IPS-18c (cell line): ENCODE data around the gene GRID2.
"Not testable (repeated sequence)": the region's sequence is repeated elsewhere in the genome, so short reads cannot be mapped to it uniquely, and the experiment has no call there.

Source experiments
- H3K4me3 ChIP-seq: 2 replicates; pipeline ENCODE4 v1.7.0; 2013; ENCODE audit warnings: low read depth, mild to moderate bottlenecking, low read length, moderate library complexity; ENCODE audit not compliant: insufficient read depth
- H3K9me3 ChIP-seq: one replicate; pipeline ENCODE4 v1.6.1; 2013; ENCODE audit warnings: mild to moderate bottlenecking, low read length, moderate library complexity; ENCODE audit not compliant: control insufficient read depth, insufficient read depth

Gene GRID2

GRCh38 chr4:93203708-93204107, 899.9 kb downstream of the GRID2 start:
- Histone ChIP-seq H3K4me3 (no peak overlapping the region), H3K9me3 (no peaks in the 10 kb centered on the region)

DNA sequence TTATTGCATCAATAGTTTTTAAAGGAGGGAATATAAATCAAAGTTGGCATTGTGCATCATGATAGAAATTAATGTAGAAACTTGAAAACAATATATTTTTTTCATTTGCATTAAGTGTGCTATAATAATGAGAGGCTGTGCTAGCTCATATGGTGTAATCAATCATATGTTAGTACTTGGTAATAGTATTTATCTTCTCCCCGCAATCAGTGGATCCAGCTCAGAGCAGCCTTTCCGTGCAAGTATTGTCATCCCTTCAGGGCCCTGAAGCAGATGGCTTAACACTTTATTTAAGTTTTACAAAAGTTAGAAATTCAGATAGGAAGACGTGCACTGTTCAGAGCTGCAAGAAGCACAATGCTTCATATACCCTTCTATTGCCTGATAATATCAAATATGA, 908.5 kb downstream of the GRID2 start:
- H3K9me3 ChIP-seq = no peaks in the 10 kb centered on the region
- H3K4me3 ChIP-seq = no peak overlapping the region

- H3K9me3 ChIP-seq = no peaks in the 10 kb centered on the region
- H3K4me3 ChIP-seq = no peak overlapping the region
These were observed 912.9 kb downstream of the GRID2 start for GRCh38 chr4:93216646-93217045.

GRCh38 chr4:93217431-93217830, 913.7 kb downstream of the GRID2 start:
- Histone ChIP-seq H3K9me3 (no peaks in the 10 kb centered on the region), H3K4me3 (no peak overlapping the region)

GRCh38 chr4:93221771-93222170, 918.0 kb downstream of the GRID2 start:
- H3K4me3 ChIP-seq = no peak overlapping the region
- no peaks in the 10 kb centered on the region for H3K9me3 ChIP-seq

DNA sequence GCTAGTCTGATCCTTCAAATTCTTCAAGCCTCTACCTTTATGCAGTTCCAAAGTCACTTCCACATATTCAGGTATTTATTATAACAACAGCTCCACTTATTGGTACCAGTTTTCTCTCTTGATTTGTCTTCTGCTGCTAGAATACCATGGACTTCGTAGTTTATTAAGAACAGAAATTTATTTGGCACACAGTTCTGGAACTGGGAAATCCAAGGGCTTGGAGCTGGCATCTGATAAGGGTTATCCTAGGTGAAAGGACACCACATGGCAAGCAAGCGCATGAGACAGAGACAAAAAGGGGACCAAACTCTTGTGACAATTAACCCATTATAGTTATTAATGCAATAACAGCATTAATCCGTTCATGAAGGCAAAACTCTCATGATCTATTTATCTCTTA, 924.3 kb downstream of the GRID2 start:
- H3K4me3 ChIP-seq = no peak overlapping the region
- no peaks in the 10 kb centered on the region for H3K9me3 ChIP-seq

DNA sequence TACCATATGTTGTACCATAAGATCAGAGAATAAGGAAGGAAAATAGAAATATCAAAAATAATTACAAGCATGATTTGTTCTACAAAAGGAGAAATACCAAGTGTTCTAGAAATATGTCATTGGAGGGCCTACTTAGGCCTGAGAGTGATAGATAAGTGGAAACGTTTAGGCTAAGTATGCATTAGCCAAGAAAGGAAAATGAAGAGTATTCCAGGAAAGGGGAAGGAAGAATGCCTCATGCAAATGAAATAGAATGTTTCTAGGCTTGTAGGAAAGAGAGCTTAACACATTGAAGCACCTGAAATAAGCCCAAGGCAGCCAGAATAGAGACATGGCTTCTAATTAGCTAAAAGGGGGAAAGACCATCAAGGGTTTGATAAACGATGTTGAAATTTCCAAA, 929.1 kb downstream of the GRID2 start:
- H3K4me3 ChIP-seq = no peak overlapping the region
- no peaks in the 10 kb centered on the region for H3K9me3 ChIP-seq

DNA sequence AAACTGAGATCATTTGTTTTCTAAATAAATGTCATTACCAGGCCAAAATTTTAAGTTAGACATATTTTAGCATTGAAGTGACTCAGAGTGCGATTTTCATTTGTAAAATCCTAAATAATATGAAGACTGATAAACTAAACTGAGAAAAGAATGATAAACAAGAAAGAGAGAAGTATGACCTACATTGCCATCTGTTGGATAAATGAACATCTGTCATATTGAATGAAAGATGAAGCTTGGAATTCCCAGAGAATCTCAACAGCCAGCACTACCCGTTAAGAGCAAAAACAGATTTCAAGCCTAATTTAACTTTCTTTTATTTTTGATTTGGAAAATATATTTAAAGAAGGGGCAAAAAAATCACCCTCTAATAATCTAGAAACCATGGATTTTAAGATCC, 933.8 kb downstream of the GRID2 start:
- H3K4me3 ChIP-seq = no peak overlapping the region
- no peaks in the 10 kb centered on the region for H3K9me3 ChIP-seq

DNA sequence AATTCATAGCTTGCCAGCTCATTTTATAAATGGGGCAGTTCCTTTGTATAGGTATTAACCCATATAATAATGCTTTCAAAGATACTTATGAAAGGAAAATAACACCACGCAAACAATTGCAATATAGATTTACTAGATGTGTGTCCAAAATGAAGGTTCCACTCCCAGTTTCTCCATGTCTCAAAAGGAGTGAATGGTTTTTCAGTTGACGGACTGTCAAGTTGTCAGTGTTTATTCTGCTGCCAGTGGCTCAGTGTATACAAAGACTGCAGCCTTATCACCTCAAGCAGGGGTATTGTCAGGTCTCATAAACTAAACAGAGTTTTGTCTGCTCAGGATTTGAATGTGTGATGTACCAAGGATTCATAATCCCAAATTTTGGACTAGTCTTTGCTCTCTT, 939.5 kb downstream of the GRID2 start:
- Histone ChIP-seq H3K9me3 (no peaks in the 10 kb centered on the region), H3K4me3 (no peak overlapping the region)

- no peaks in the 10 kb centered on the region for H3K9me3 ChIP-seq
- no peak overlapping the region for H3K4me3 ChIP-seq
These were observed 957.4 kb downstream of the GRID2 start for GRCh38 chr4:93261207-93261606.

GRCh38 chr4:93263166-93263565, 959.4 kb downstream of the GRID2 start:
- no peak overlapping the region for H3K4me3 ChIP-seq
- H3K9me3 ChIP-seq = no peaks in the 10 kb centered on the region

- no peaks in the 10 kb centered on the region for H3K9me3 ChIP-seq
These were observed 964.0 kb downstream of the GRID2 start for GRCh38 chr4:93267747-93268146.

DNA sequence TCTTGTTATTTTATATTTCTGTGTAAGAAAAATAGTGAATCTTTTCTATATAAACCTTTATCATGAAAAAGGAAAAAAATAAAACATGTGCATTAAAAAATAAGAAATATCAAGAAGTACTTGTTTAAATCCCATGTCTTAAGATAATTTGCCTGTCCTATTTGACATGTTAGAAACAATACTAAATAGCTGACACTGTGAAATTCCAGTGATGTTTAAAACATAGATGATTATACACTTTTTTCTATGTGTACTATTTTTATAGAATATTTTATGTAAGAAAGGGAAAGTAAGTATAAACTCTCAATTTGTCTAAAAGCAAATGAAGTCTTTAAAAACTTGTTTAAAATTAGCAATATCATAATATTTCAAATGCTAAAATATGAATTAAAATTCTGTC, 981.6 kb downstream of the GRID2 start:
- Histone ChIP-seq H3K9me3 (no peaks in the 10 kb centered on the region), H3K4me3 (no peak overlapping the region)

More at GRCh38 chr4:93267747-93268146, 964.0 kb downstream of the GRID2 start:
- no peak overlapping the region for H3K4me3 ChIP-seq

DNA sequence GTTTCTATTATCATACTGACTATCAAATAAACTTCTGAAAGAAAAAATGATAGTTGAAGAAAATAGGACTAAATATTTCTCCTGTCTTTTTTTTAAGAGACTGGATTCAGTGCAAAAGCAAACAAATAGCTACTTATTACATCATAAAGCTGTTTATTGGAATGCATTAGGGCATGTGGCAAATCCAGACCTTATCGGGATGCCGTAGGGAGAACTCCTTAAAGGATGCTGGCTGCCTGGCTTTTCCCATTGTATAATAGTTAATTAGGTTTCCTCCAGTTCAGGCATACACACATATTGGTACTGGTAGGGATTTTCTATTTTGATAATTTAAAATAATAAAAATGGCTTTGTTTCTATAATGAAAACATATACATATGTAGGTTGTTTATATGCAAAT, 985.5 kb downstream of the GRID2 start:
- no peaks in the 10 kb centered on the region for H3K9me3 ChIP-seq

DNA sequence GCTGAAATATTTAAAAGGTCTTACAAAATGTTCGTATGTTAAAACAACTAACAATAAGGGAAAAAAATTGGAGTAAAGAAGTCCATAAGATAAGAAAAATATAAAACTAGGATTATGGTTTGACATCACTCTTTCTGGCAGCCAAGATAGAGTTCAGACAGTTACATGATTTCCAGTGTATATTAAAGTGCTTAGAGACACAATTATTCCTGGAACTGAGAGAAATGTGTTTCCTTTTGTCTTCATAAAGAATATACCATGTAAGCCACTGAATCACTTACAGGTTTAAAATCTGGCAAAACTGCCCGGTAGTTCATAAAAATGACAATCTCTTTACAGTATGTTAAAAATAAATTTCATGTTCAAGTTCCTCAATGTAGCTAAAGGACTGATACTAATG, 986.1 kb downstream of the GRID2 start:
- H3K9me3 ChIP-seq = no peaks in the 10 kb centered on the region
- H3K4me3 ChIP-seq = no peak overlapping the region

More for the DNA sequence above, 985.5 kb downstream of the GRID2 start:
- H3K4me3 ChIP-seq = no peak overlapping the region

GRCh38 chr4:93299118-93299517, 995.4 kb downstream of the GRID2 start:
- H3K4me3 ChIP-seq = no peak overlapping the region
- H3K9me3 ChIP-seq = no peaks in the 10 kb centered on the region

DNA sequence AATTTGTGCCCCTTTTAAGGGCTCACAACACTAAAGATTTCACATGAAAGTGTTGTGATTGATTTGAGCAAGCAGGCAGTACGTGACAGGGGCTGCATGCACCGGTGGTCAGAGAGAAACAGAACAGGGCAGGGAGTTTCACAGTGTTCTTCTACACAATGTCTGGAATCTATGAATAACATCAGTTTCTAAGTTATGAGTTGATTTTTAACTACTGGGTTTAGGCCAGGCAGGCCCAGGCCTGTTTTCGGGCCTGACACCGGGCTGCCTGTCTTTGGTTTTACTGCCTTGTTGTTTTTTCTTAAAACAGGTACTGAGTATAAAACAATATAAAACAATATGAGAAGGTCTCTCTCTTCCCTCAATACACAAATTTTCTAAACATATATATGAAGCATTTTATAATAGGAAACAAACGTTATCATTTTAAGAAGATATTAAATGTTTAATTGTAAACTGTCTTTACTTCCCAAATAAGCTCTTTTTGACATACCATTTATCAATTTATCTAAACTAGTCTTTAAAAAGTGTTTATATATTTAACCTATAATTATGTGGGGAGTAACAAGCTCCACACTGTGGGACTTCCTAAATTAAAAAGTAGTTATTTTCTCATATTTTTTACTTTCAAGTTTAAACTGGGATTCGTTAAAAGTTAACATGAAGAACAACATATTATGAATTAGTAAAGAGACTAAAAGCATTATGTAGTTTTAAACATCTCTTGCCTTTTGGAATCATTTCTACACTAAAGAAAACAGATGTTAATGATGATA, 997.2 kb downstream of the GRID2 start:
- not testable (repeated sequence) for H3K9me3 ChIP-seq, H3K4me3 ChIP-seq

GRCh38 chr4:93302310-93302709, 998.5 kb downstream of the GRID2 start:
- no peak overlapping the region for H3K4me3 ChIP-seq
- no peaks in the 10 kb centered on the region for H3K9me3 ChIP-seq

- no peaks in the 10 kb centered on the region for H3K9me3 ChIP-seq
- no peak overlapping the region for H3K4me3 ChIP-seq
These were observed 999.7 kb downstream of the GRID2 start for GRCh38 chr4:93303440-93303839.
